Measurements from ENCODE around the gene ST7.

DNA sequence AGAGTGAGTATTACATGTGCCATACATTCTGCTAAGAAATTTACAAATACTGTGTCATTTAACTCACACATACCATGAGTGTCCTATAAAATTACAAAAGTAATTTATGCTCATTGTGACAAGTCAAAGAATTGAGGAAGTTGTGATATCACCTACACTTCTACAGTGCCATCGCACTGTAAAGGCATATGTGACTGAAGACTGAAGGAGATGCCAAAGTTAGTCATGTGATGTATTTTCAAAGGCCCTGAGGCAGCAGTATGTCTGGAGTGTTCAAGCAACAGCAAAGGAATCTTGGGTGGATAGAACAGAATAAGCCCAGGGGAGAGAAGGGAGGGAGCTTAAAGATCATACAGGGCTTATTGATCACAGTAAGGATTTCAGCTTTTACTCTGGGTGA is 192.8 kb downstream of the ST7 start:
- no peak for TF ChIP-seq POLR2AphosphoS5 (IDR thresholded peaks at IDR 0.05; ENCODE audit: borderline replicate concordance, low read depth, low read length)
- no peak for TF ChIP-seq EZH2 (IDR thresholded peaks at IDR 0.05)

Data from SK-N-MC (cell line).